PC-3 (cell line): ENCODE results near the gene PRDX3. TPM values are rescaled to one million over a fixed set of nuclear protein-coding genes. Genes with fewer than 3 reads are reported as not detected.

ENCODE experiments used
- ATAC-seq: fragments of 200-7000 bp; cut with Tn5 transposase; 2 replicates; pipeline ENCODE4 v1.9.1; 2020; ENCODE audit warnings: mild to moderate bottlenecking, moderate library complexity
- BruUV-seq: library from RNA; stranded (reverse); fragments of 400-500 nt; replicated peaks from 2 replicates; lab custom pipeline; 2021; lab: Mats Ljungman, UMichigan
- CTCF ChIA-PET: fragments of 300-600 bp; sonication (Branson Sonifier 250); formaldehyde crosslinking; loops from one replicate; lab custom pipeline; 2022; ENCODE audit warnings: antibody characterized with exemption; lab: Charles Lee
- POLR2A ChIA-PET: fragments of 300-600 bp; sonication (Branson Sonifier 250); formaldehyde crosslinking; loops from one replicate; lab custom pipeline; 2022; ENCODE audit warnings: antibody characterized with exemption; ENCODE audit not compliant: unreplicated experiment; lab: Charles Lee
- DNase-seq: peaks from one replicate; pipeline ENCODE4 v3.0.0-alpha.2; 2015
- H2AFZ ChIP-seq: fragments of 300-600 bp; sonication (generic); 2 replicates; pipeline ENCODE4 v1.6.0; 2016; ENCODE audit warnings: antibody characterized with exemption, low read length
- H3F3A ChIP-seq: fragments of 300-600 bp; sonication (generic); one replicate; pipeline ENCODE4 v1.6.0; 2017; ENCODE audit warnings: antibody characterized with exemption, low read length, control low read depth, mild to moderate bottlenecking; ENCODE audit not compliant: unreplicated experiment
- H3K27ac ChIP-seq: fragments of 300-600 bp; sonication (generic); 2 replicates; pipeline ENCODE4 v1.5.1; 2016; ENCODE audit warnings: mild to moderate bottlenecking, low read length
- H3K27me3 ChIP-seq: fragments of 300-600 bp; sonication (generic); 2 replicates; pipeline ENCODE4 v1.6.1; 2016; ENCODE audit warnings: low read length, mixed read lengths
- H3K36me3 ChIP-seq: fragments of 300-600 bp; sonication (generic); 2 replicates; pipeline ENCODE4 v1.6.1; 2016; ENCODE audit warnings: low read depth, mixed run types, low read length, mixed read lengths
- H3K4me1 ChIP-seq: fragments of 300-600 bp; sonication (generic); 2 replicates; pipeline ENCODE4 v1.5.1; 2016; ENCODE audit warnings: low read length; ENCODE audit not compliant: insufficient read depth
- H3K4me2 ChIP-seq: fragments of 300-600 bp; sonication (generic); 2 replicates; pipeline ENCODE4 v1.6.0; 2016; ENCODE audit warnings: low read length
- H3K4me3 ChIP-seq: fragments of 300-600 bp; sonication (generic); 2 replicates; pipeline ENCODE4 v1.5.1; 2016; ENCODE audit warnings: mild to moderate bottlenecking, low read length, mixed read lengths
- H3K79me2 ChIP-seq: fragments of 300-600 bp; sonication (generic); 2 replicates; pipeline ENCODE4 v1.6.1; 2017; ENCODE audit warnings: low read length, mixed read lengths
- H3K9ac ChIP-seq: fragments of 300-600 bp; sonication (generic); 2 replicates; pipeline ENCODE4 v1.6.0; 2016; ENCODE audit warnings: mild to moderate bottlenecking, low read length
- H3K9me2 ChIP-seq: fragments of 300-600 bp; sonication (generic); replicated peaks from 2 replicates; pipeline ENCODE4 v1.6.1; 2016; ENCODE audit warnings: mixed run types, low read length, mixed read lengths
- H3K9me3 ChIP-seq: fragments of 300-600 bp; sonication (generic); 2 replicates; pipeline ENCODE4 v1.6.1; 2016; ENCODE audit warnings: low read length, mixed read lengths
- H4K20me1 ChIP-seq: fragments of 300-600 bp; sonication (generic); 2 replicates; pipeline ENCODE4 v1.6.1; 2016; ENCODE audit warnings: low read length, mixed read lengths
- EZH2 ChIP-seq: fragments of 300-600 bp; sonication (generic); IDR thresholded peaks from one replicate; pipeline ENCODE4 v1.6.1; 2017; ENCODE audit warnings: antibody characterized with exemption, mild to moderate bottlenecking, low read length; ENCODE audit not compliant: unreplicated experiment
- EZH2phosphoT487 ChIP-seq: fragments of 300-600 bp; sonication (generic); IDR thresholded peaks from 2 replicates; pipeline ENCODE4 v1.6.1; 2018; ENCODE audit warnings: mild to moderate bottlenecking, antibody characterized with exemption, low read length, borderline replicate concordance
- intact Hi-C: fragments of 100-400 bp; cut with micrococcal nuclease; formaldehyde crosslinking; loops from 2 replicates; pipeline ENCODE4 v1.9.0; 2023
- total RNA-seq: library from RNA; depleted of rRNA; stranded (reverse); fragments of >200 nt; gene quantifications from 2 replicates; pipeline ENCODE4 v1.2.3, GENCODE V29; 2014
- TF ChIP-seq, protein P1 (sequence below): fragments of 300-600 bp; sonication (generic); conservative IDR thresholded peaks from 2 replicates; pipeline ENCODE4 v1.5.1; 2017; ENCODE audit warnings: antibody characterized with exemption, low read depth, mild to moderate bottlenecking, low read length

PRDX3 gene
- total RNA-seq, 1 experiment from 2014 or later = 153 TPM

DNA sequence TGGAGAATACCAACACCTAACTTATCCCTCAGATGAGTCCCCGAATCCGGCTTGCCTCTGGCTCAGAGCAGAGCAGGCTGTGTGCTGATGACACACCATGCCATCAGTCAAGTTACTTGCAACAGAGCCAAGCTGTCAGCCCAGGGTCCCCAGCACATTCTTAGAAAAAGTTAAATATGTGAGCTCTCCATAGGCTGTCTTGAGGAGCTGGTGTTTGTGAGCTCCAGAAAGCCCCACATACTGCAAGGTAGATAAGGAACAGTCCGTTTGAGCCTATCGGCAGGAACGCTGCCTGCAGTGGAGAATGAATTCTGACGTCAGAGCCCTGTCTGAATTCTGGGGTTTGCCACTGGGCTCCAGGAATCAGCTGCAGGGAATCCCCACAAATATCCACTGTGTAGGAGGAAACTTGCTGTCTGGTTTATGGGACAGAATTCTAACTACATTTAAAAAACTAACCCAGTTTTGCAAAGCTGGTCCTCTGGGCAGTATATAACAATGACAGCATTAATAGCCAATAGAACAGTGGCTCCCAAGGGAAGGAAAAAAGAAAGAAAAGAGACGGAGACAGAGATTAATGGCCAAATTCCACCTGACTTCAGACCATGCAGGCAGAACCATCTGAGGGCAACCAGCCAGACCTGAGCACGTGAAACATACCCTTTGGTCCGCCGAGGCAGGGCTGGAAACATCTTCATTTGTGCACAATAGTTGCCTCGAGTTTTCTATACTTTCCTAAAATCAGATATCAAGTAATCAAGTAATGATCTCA lies 16.7 kb downstream of the PRDX3 start:
- no peaks in the 10 kb centered on the region for H3K9me3 ChIP-seq
- no peaks in the 10 kb centered on the region for H3K9me2 ChIP-seq
- no peak overlapping the region for H3K9ac ChIP-seq
- ATAC-seq (0 out of 2 replicates have a peak, but pooled peaks have one; percentile 19), DNase-seq (peak; percentile 23)
- intact Hi-C loops = no loop called here
- no peak overlapping the region for H3K4me3 ChIP-seq
- BruUV-seq = no TSS peak
- no peak overlapping the region for H3K4me2 ChIP-seq
- no peak overlapping the region for H3K27ac ChIP-seq
- H3K27me3 ChIP-seq = no peaks in the 10 kb centered on the region
- peaks cover 5% of the 10 kb centered on the region for H3F3A ChIP-seq
- peaks cover 13% of the 10 kb centered on the region for H3K79me2 ChIP-seq
- ChIA-PET POLR2A (no interaction called here), CTCF (no interaction called here)
- no peak for TF ChIP-seq EZH2
- no peak for TF ChIP-seq EZH2phosphoT487
- TF ChIP-seq, protein P1, sequence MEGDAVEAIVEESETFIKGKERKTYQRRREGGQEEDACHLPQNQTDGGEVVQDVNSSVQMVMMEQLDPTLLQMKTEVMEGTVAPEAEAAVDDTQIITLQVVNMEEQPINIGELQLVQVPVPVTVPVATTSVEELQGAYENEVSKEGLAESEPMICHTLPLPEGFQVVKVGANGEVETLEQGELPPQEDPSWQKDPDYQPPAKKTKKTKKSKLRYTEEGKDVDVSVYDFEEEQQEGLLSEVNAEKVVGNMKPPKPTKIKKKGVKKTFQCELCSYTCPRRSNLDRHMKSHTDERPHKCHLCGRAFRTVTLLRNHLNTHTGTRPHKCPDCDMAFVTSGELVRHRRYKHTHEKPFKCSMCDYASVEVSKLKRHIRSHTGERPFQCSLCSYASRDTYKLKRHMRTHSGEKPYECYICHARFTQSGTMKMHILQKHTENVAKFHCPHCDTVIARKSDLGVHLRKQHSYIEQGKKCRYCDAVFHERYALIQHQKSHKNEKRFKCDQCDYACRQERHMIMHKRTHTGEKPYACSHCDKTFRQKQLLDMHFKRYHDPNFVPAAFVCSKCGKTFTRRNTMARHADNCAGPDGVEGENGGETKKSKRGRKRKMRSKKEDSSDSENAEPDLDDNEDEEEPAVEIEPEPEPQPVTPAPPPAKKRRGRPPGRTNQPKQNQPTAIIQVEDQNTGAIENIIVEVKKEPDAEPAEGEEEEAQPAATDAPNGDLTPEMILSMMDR = no peak
- H3K4me1 ChIP-seq = peaks cover 14% of the 10 kb centered on the region
- no peak overlapping the region for H2AFZ ChIP-seq
- no peaks in the 10 kb centered on the region for H4K20me1 ChIP-seq
- no peaks in the 10 kb centered on the region; the same call in 1 of the 2 replicates for H3K36me3 ChIP-seq

DNA sequence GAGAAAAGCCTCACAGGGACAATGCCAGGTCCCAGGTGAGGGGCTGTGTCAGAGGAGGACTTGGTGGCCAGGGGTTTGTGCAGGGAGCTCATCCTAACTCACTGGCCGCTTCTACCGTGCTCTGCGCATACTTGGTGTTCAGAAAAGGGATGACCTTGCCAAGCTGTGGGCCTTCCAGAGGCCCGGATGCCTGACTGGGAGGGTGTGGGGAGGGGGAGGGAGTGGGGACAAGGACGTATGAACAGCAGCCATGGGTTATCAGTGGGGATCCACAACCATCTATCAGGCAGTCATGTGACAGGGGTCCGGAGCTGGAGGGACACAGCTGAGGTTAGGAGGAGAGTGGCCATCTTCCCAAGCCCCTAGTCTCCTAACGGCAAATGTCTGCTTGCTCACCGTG lies 19.3 kb downstream of the PRDX3 start:
- H3K4me2 ChIP-seq = no peak overlapping the region
- H3K9me2 ChIP-seq = no peaks in the 10 kb centered on the region
- H3K36me3 ChIP-seq = peaks cover 6% of the 10 kb centered on the region; the same call in 1 of the 2 replicates
- peaks cover 2% of the 10 kb centered on the region; the same call in 1 of the 2 replicates for H3K79me2 ChIP-seq
- no peak for DNase-seq
- H3K9ac ChIP-seq = no peak overlapping the region
- CTCF ChIA-PET = no interaction called here
- peaks cover 5% of the 10 kb centered on the region for H3F3A ChIP-seq
- H3K4me1 ChIP-seq = peaks cover 3% of the 10 kb centered on the region; the same call in 1 of the 2 replicates
- TF ChIP-seq EZH2 = no peak
- TF ChIP-seq, protein P1 = no peak
- TF ChIP-seq EZH2phosphoT487 = no peak
- no peak for ATAC-seq
- no peak overlapping the region for H2AFZ ChIP-seq
- H4K20me1 ChIP-seq = no peaks in the 10 kb centered on the region
- H3K27ac ChIP-seq = no peak overlapping the region
- H3K9me3 ChIP-seq = no peaks in the 10 kb centered on the region
- POLR2A ChIA-PET = no interaction called here
- no peak overlapping the region for H3K4me3 ChIP-seq
- no peaks in the 10 kb centered on the region for H3K27me3 ChIP-seq
- no TSS peak for BruUV-seq
- intact Hi-C loops = no loop called here

DNA sequence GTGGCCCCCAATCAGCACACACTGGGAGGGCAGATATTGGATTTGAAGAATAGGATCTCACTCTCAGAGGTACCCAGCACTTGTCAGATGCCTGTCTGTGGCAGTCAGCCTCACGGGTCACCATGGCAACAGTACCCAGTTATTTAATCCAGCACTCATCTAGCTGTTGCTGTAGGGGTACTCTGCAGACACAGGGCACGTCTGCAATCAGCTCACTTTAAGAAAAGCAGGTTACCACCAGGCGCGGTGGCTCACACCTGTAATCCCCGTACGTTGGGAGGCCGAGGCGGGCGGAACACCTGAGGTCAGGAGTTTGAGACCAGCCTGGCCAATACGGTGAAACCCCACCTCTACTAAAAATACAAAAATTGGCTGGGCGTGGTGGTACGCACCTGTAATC lies 25.0 kb downstream of the PRDX3 start:
- DNase-seq (no peak), ATAC-seq (no peak)
- no peak for TF ChIP-seq EZH2
- TF ChIP-seq EZH2phosphoT487 = no peak
- TF ChIP-seq, protein P1 = no peak
- no peak overlapping the region for H3K9ac ChIP-seq
- ChIA-PET CTCF (no interaction called here), POLR2A (no interaction called here)
- no peaks in the 10 kb centered on the region for H3K27me3 ChIP-seq
- H3K4me3 ChIP-seq = no peak overlapping the region
- no peak overlapping the region for H3K4me2 ChIP-seq
- H2AFZ ChIP-seq = no peak overlapping the region
- no peak overlapping the region for H3K27ac ChIP-seq
- H3K36me3 ChIP-seq = peaks cover 6% of the 10 kb centered on the region; the same call in 1 of the 2 replicates
- no peaks in the 10 kb centered on the region for H4K20me1 ChIP-seq
- H3K4me1 ChIP-seq = no peaks in the 10 kb centered on the region
- H3K79me2 ChIP-seq = no peaks in the 10 kb centered on the region
- no peaks in the 10 kb centered on the region for H3K9me3 ChIP-seq
- no TSS peak for BruUV-seq
- H3K9me2 ChIP-seq = no peaks in the 10 kb centered on the region
- intact Hi-C loops = no loop called here
- H3F3A ChIP-seq = no peaks in the 10 kb centered on the region
